RWPE2 (cell line): ENCODE results near the gene RSAD2.

Experiments
- ATAC-seq: fragments of 200-7000 bp; cut with Tn5 transposase; 3 replicates; pipeline ENCODE4 v1.9.1; 2021; ENCODE audit warnings: low read depth
- DNase-seq: peaks from one replicate; pipeline ENCODE4 v3.0.0-alpha.2; 2020; ENCODE audit warnings: low spot score
- H3K27ac ChIP-seq: fragments of 450-650 bp; 2 replicates; pipeline ENCODE4 v1.5.1; 2017; ENCODE audit warnings: mild to moderate bottlenecking; ENCODE audit not compliant: poor library complexity, severe bottlenecking
- H3K27me3 ChIP-seq: fragments of 250-450 bp; sonication (Bioruptor Pico); 2 replicates; pipeline ENCODE4 v1.5.1; 2021; ENCODE audit warnings: mild to moderate bottlenecking, moderate library complexity; ENCODE audit not compliant: insufficient read depth, poor library complexity, severe bottlenecking
- H3K36me3 ChIP-seq: fragments of 250-450 bp; sonication (Bioruptor Pico); 2 replicates; pipeline ENCODE4 v1.5.1; 2020; ENCODE audit warnings: low read depth, mild to moderate bottlenecking, moderate library complexity
- H3K4me1 ChIP-seq: fragments of 250-450 bp; sonication (Bioruptor Pico); 2 replicates; pipeline ENCODE4 v1.5.1; 2021; ENCODE audit warnings: mild to moderate bottlenecking, moderate library complexity; ENCODE audit not compliant: insufficient read depth, poor library complexity, severe bottlenecking
- H3K4me3 ChIP-seq: fragments of 250-450 bp; sonication (Bioruptor Pico); 2 replicates; pipeline ENCODE4 v1.5.1; 2021; ENCODE audit warnings: mild to moderate bottlenecking, moderate library complexity; ENCODE audit not compliant: severe bottlenecking
- H3K9me3 ChIP-seq: fragments of 250-450 bp; sonication (Bioruptor Pico); 2 replicates; pipeline ENCODE4 v1.5.1; 2021; ENCODE audit warnings: mild to moderate bottlenecking, moderate library complexity; ENCODE audit not compliant: severe bottlenecking
- CTCF ChIP-seq: fragments of 450-650 bp; IDR thresholded peaks from one replicate; pipeline ENCODE4 v1.5.1; 2017; ENCODE audit warnings: mild to moderate bottlenecking, moderate library complexity; ENCODE audit not compliant: poor library complexity, severe bottlenecking

Gene RSAD2

GRCh38 chr2:6885551-6885950 lies 8.0 kb downstream of the RSAD2 start:
- no peak overlapping the region for H3K4me3 ChIP-seq
- H3K9me3 ChIP-seq, result no peaks in the 10 kb centered on the region
- DNase-seq (no peak), ATAC-seq (no peak)
- no peaks in the 10 kb centered on the region for H3K27me3 ChIP-seq
- no peak overlapping the region for H3K27ac ChIP-seq
- no peak for TF ChIP-seq CTCF
- H3K4me1 ChIP-seq, result no peaks in the 10 kb centered on the region
- no peaks in the 10 kb centered on the region for H3K36me3 ChIP-seq

- ATAC-seq (no peak), DNase-seq (no peak)
- no peaks in the 10 kb centered on the region for H3K27me3 ChIP-seq
- H3K4me1 ChIP-seq, result no peaks in the 10 kb centered on the region
- no peak for TF ChIP-seq CTCF
- no peak overlapping the region for H3K4me3 ChIP-seq
- no peak overlapping the region for H3K27ac ChIP-seq
- no peaks in the 10 kb centered on the region for H3K9me3 ChIP-seq
- H3K36me3 ChIP-seq, result no peaks in the 10 kb centered on the region
Observed at GRCh38 chr2:6885968-6886367, 8.4 kb downstream of the RSAD2 start.

DNA sequence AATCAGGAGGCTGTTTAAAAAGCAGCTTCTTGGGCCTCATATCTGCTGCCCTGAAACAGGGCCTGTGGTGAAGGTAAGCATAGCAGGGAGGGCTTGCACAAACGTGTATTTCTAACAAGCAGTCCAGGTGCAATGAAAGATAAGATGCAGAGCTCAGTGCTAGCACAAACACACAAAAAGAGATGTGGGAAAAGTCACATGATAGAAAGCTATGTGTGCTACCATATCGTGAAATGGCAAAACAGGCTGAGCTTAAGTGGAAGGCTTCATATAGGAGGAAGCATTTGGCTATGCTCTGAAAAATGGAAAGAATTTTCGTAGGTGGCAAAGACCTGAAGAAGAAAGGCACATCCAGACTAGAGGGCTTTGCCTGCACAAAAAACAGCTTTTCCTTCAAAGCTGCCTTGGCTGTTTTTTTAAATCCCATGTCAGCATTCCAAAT lies 10.2 kb downstream of the RSAD2 start:
- no peaks in the 10 kb centered on the region for H3K4me1 ChIP-seq
- TF ChIP-seq CTCF, result no peak
- H3K4me3 ChIP-seq, result no peak overlapping the region
- H3K27ac ChIP-seq, result no peak overlapping the region
- no peaks in the 10 kb centered on the region for H3K9me3 ChIP-seq
- H3K36me3 ChIP-seq, result no peaks in the 10 kb centered on the region
- DNase-seq, result no peak
- H3K27me3 ChIP-seq, result no peaks in the 10 kb centered on the region
- no peak for ATAC-seq

DNA sequence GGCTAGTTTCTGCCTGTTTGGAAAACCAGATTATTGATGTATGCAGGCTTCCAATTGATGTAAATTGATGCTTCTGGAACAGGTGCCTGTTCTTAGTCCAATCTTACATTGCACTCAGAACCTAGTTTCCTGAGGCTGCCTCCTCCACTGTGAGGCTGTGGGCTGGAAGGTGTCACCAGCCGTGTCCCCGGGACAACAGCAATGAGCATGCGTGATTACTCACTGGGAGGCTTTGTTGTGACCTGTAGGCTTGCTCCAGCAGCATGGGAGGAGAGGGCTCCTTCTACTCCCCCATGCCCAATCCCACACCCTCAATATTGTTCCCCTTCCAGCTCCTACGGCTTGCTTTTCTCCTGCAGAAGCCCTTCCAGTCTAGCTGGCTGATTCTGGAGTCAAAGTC lies 11.1 kb downstream of the RSAD2 start:
- Histone ChIP-seq H3K9me3 (no peaks in the 10 kb centered on the region), H3K36me3 (no peaks in the 10 kb centered on the region), H3K4me1 (no peaks in the 10 kb centered on the region), H3K4me3 (no peak overlapping the region), H3K27ac (no peak overlapping the region), H3K27me3 (no peaks in the 10 kb centered on the region)
- ATAC-seq (no peak), DNase-seq (no peak)
- TF ChIP-seq CTCF, result no peak

DNA sequence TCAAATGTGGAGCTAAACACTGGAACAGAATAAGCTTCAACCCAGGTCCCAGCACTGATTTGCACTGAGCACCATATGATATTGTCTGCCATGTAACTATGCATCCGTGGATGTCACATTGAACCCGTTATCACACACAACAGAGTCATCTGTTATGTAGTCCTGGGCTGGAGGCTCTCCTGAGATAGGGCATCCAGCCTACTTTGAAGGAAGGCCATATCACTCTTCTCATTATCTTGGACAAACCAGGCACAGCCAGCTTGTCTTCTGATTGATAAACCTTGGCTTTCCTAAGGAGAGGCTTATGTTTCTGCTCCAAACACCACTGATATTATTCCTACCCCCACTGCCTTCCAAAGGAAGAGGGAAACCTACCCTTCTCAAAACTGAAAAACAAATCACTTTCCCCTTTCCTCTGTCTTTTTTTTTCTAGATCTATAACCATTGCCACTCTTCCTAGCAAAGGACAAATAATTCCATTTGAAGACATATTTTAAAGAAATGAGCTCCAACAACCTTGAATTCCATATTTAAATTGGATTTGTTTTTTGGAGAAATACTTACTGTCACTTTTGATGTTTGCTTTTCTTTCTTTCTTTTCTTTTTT lies 16.4 kb downstream of the RSAD2 start:
- Histone ChIP-seq H3K27ac (no peak overlapping the region), H3K4me3 (no peak overlapping the region), H3K9me3 (no peaks in the 10 kb centered on the region), H3K4me1 (no peaks in the 10 kb centered on the region), H3K27me3 (no peaks in the 10 kb centered on the region), H3K36me3 (no peaks in the 10 kb centered on the region)
- ATAC-seq (no peak), DNase-seq (no peak)
- no peak for TF ChIP-seq CTCF
